Measurements from ENCODE around the gene RAB11B. TPM values are rescaled to one million over a fixed set of nuclear protein-coding genes. Genes with fewer than 3 reads are reported as not detected.

The RAB11B gene
- total RNA-seq, 4 donors from 2014 or later, result 48.6 to 159 (median 56.1) TPM

- no peak overlapping the region for H3K4me3 ChIP-seq
- intact Hi-C loops (cut with DNase I; ENCODE audit: low total_unique reads) (no loop called here), in situ Hi-C loops (cut with MboI; ENCODE audit: low pct_ligation_motif_present in 1 of 4, low pct_unique_long_range_greater_than_20kb in 1 of 4, low sequenced_read_pairs in 3 of 4) (loop anchor here in 2 of 4 donors (10.0 to 25.0 kb wide), 2 partner anchors 45 to 113 kb away; partner anchors contain the start of genes PRAM1 (in 1 of the 2) and ZNF414 (in 1 of the 2))
- no peak overlapping the region for H3K27ac ChIP-seq
- TF ChIP-seq POLR2A (IDR thresholded peaks at IDR 0.05) (no peak), EP300 (IDR thresholded peaks at IDR 0.05; ENCODE audit: low read depth) (no peak), POLR2AphosphoS5 (IDR thresholded peaks at IDR 0.05) (no peak), CTCF (IDR thresholded peaks at IDR 0.05) (no peak)
- DNase-seq, result no peak
- peaks cover 0 to 16% (median 10%) of the 10 kb centered on the region in 4 donors for H3K4me1 ChIP-seq
- WGBS, 2 donors (ENCODE audit: low coverage in 1 of 2), result 96 to 97% methylated on average over 9 to 34 of the region's 34 CpGs
- H3K9me3 ChIP-seq, result no peaks in the 10 kb centered on the region
- no peaks in the 10 kb centered on the region for H3K27me3 ChIP-seq
- peaks cover 0 to 20% (median 6%) of the 10 kb centered on the region in 4 donors for H3K36me3 ChIP-seq
These were observed 9.6 kb downstream of the RAB11B start for GRCh38 chr19:8399681-8400188.

- 60 to 96% methylated on average over 2 to 21 of the region's 21 CpGs for WGBS, 2 donors (ENCODE audit: low coverage in 1 of 2)
- no peaks in the 10 kb centered on the region for H3K9me3 ChIP-seq
- no peak overlapping the region for H3K4me3 ChIP-seq
- no peak overlapping the region for H3K27ac ChIP-seq
- in situ Hi-C loops (cut with MboI; ENCODE audit: low pct_ligation_motif_present in 1 of 4, low pct_unique_long_range_greater_than_20kb in 1 of 4, low sequenced_read_pairs in 3 of 4) (loop anchor here in 2 of 4 donors (10.0 to 25.0 kb wide), 2 partner anchors 47 to 110 kb away; partner anchors contain the start of genes PRAM1 (in 1 of the 2) and ZNF414 (in 1 of the 2)), intact Hi-C loops (cut with DNase I; ENCODE audit: low total_unique reads) (no loop called here)
- no peak for DNase-seq
- H3K4me1 ChIP-seq, result peaks cover 0 to 8% (median 4%) of the 10 kb centered on the region in 4 donors
- TF ChIP-seq CTCF (IDR thresholded peaks at IDR 0.05) (no peak), POLR2A (IDR thresholded peaks at IDR 0.05) (no peak), POLR2AphosphoS5 (IDR thresholded peaks at IDR 0.05) (no peak), EP300 (IDR thresholded peaks at IDR 0.05; ENCODE audit: low read depth) (no peak)
- no peaks in the 10 kb centered on the region for H3K27me3 ChIP-seq
- peaks cover 0 to 23% (median 9%) of the 10 kb centered on the region in 4 donors for H3K36me3 ChIP-seq
These were observed 11.8 kb downstream of the RAB11B start for GRCh38 chr19:8401981-8402411.

- Histone ChIP-seq H3K36me3 (peaks cover 0 to 23% (median 9%) of the 10 kb centered on the region in 4 donors), H3K9me3 (no peaks in the 10 kb centered on the region), H3K27ac (peak overlapping the region in 1 of 4 donors; percentile 17), H3K4me3 (no peak overlapping the region), H3K27me3 (no peaks in the 10 kb centered on the region), H3K4me1 (no peaks in the 10 kb centered on the region)
- in situ Hi-C loops (cut with MboI; ENCODE audit: low pct_ligation_motif_present in 1 of 4, low pct_unique_long_range_greater_than_20kb in 1 of 4, low sequenced_read_pairs in 3 of 4), result loop anchor here in 2 of 4 donors (10.0 to 25.0 kb wide), 2 partner anchors 48 to 109 kb away; partner anchors contain the start of genes PRAM1 (in 1 of the 2) and ZNF414 (in 1 of the 2)
- intact Hi-C loops (cut with DNase I; ENCODE audit: low total_unique reads), result no loop called here
- WGBS, 2 donors (ENCODE audit: low coverage in 1 of 2), result 90 to 100% methylated on average over 1 to 44 of the region's 44 CpGs
- TF ChIP-seq POLR2AphosphoS5 (IDR thresholded peaks at IDR 0.05) (no peak), POLR2A (IDR thresholded peaks at IDR 0.05) (no peak), EP300 (IDR thresholded peaks at IDR 0.05; ENCODE audit: low read depth) (no peak), CTCF (IDR thresholded peaks at IDR 0.05) (no peak)
- no peak for DNase-seq
These were observed 13.1 kb downstream of the RAB11B start for GRCh38 chr19:8403098-8403819.

GRCh38 chr19:8403820-8404109 is 13.6 kb downstream of the RAB11B start:
- intact Hi-C loops (cut with DNase I; ENCODE audit: low total_unique reads), result no loop called here
- Histone ChIP-seq H3K9me3 (no peaks in the 10 kb centered on the region), H3K27ac (peak overlapping the region in 1 of 4 donors; percentile 17), H3K4me3 (no peak overlapping the region), H3K4me1 (no peaks in the 10 kb centered on the region), H3K36me3 (peaks cover 0 to 23% (median 9%) of the 10 kb centered on the region in 4 donors), H3K27me3 (no peaks in the 10 kb centered on the region)
- in situ Hi-C loops (cut with MboI; ENCODE audit: low pct_ligation_motif_present in 1 of 4, low pct_unique_long_range_greater_than_20kb in 1 of 4, low sequenced_read_pairs in 3 of 4), result loop anchor here in 2 of 4 donors (10.0 to 25.0 kb wide), 2 partner anchors 49 to 109 kb away; partner anchors contain the start of genes PRAM1 (in 1 of the 2) and ZNF414 (in 1 of the 2)
- TF ChIP-seq EP300 (IDR thresholded peaks at IDR 0.05; ENCODE audit: low read depth), result no peak
- TF ChIP-seq POLR2AphosphoS5 (IDR thresholded peaks at IDR 0.05), result no peak
- TF ChIP-seq CTCF (IDR thresholded peaks at IDR 0.05), result no peak
- TF ChIP-seq POLR2A (IDR thresholded peaks at IDR 0.05), result no peak
- 64 to 84% methylated on average over 6 to 23 of the region's 24 CpGs for WGBS, 2 donors (ENCODE audit: low coverage in 1 of 2)
- DNase-seq, result no peak

Measured in transverse colon (tissue), 4 donors.